HG02610 (cell line): ENCODE results near the gene TRAPPC3.
A peak's percentile ranks its signal among the peaks of the same experiment; 100 is the strongest.

Source experiments
- ATAC-seq: cut with Tn5 transposase; IDR thresholded peaks from one replicate; pipeline ENCODE4 v1.9.1; 2021; ENCODE audit warnings: mild to moderate bottlenecking, moderate library complexity; ENCODE audit not compliant: unreplicated experiment

Gene TRAPPC3

DNA sequence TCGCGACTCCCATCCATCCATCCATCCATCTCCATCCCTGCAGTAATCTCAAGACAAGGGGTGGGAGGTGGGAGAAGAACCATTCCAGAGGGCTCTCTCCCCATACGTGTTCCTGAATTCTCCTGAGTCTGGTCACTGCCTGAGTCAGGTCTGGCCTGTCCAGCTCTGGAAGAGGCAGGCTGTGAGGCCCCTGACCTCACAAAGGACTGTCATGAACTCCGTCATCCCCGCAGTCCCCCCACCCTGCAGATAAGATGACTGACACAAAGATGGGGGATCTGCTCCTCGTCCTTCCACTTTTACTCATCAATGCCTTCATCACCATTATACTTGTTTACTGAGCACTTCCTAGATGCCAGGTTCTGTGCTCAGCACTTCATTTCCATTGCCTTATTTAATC lies 5.0 kb upstream of the TRAPPC3 start:
- ATAC-seq, result no peak

- no peak for ATAC-seq
These were observed 4.2 kb upstream of the TRAPPC3 start for GRCh38 chr1:36153476-36153875.

- no peak for ATAC-seq
These were observed 2.5 kb upstream of the TRAPPC3 start for GRCh38 chr1:36151845-36152203.

DNA sequence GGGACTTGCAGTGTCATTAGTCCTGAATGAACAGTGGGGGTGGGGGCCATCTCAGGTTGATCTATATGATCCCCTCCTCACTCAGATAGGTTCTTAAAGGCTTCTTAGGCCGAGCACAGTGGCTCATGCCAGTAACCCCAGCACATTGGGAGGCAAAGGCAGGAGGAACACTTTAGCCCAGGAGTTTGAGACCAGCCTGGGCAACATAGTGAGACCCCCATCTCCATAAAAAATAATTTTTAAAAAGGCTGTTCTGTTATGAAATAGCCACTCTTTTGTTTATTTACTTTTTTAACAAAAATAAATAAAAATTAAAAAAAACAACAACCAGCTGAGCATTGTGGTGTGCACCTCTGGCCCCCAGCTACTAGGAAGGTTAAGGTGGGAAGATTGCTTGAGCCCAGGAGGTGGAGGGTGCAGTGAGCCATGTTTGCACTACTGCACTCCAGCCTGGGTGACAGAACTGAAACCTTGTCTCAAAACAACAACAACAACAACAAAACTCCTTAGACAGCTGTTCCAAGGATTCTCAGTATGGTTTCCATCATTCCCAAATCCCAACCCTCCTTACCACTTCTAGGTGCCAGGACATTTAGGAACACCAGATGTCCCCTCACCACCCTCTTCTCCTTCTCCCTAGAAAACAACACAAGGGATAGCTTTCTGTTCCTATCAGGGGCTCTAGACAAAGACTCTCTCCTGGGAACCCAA lies 2.0 kb upstream of the TRAPPC3 start:
- ATAC-seq, result no peak

- peak; percentile 52 for ATAC-seq
These were observed 1.2 kb upstream of the TRAPPC3 start for GRCh38 chr1:36150296-36151133.

- no peak for ATAC-seq
These were observed 648 bp upstream of the TRAPPC3 start for GRCh38 chr1:36149973-36150295.

GRCh38 chr1:36148821-36149236 lies 457 bp downstream of the TRAPPC3 start:
- ATAC-seq, result peak; percentile 4

- no peak for ATAC-seq
These were observed 4.9 kb downstream of the TRAPPC3 start for GRCh38 chr1:36144413-36144812.

DNA sequence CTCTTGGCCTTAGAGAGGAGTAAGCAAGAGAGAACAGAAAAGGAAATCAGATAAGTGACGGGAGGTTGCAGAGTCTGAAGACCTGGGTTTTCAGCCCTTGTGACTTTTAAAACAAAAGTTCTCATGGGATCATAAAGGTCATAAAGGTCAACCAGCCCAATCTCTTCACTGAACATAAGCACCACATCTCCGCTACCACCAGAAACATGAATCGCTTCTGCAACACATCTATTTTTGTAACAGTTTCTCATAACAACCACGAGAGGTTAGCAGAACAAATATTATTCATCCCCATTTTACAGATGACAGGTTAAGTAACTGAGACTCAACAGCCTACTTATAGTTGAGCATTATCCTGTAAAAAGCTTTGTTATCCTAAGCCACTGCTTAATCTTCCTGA lies 5.9 kb downstream of the TRAPPC3 start:
- ATAC-seq, result no peak

DNA sequence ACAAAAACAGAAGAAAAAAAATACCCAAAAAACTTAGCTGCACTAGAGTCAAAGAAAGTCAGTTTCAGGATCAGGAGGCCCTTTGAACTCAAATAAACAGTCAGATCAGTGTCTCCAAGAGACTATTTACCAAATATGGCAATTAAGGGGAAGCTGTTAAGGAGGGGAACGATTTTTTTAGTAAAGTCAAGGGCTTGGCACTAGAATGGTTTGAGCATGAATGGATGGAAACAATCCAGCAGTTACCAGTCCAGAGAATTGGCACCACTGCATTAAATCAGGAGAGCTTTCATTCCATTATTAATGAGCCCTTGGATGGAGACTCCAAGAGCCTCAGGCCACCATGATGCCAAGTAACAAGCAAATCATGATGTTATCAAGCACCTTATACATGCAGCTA lies 7.2 kb downstream of the TRAPPC3 start:
- no peak for ATAC-seq

DNA sequence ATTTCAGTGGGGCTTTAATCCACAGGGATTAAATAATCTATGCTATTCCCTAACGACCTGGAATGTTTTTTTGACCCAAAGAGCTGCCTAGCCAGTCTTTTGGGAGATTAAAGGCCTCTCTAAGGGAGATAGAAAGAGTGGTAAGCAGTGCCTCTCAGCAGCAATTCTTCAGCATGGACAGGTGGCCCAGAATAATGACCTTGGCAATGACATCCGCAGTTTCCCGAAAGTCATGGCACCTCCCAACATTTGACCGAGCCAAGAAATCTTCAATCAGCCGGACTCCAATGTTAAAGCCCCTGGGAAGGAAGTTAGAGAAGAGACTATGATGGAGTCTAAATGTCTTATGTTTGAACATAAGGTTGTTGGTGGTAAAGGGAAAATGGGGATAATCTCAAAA lies 9.8 kb downstream of the TRAPPC3 start:
- no peak for ATAC-seq

GRCh38 chr1:36137776-36138175 lies 11.5 kb downstream of the TRAPPC3 start:
- no peak for ATAC-seq

DNA sequence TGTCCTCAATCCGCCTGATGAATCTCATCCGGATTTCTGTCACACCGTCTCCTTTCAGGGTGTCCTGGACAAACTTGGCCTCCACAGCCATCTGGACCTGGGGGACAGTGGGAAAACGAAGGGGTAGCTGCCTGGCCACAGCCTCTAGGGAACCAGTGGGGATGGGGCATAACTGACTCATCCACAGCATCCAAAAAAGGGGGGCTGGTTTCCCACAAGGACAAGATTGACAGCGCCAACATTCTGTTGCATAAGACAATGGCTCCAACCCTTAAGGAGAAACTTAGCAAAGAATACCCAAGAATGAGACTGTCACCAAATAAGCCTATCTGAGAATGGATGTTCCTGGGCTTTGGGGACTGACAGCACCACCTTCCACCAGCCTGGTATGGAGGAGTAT lies 12.1 kb downstream of the TRAPPC3 start:
- no peak for ATAC-seq

DNA sequence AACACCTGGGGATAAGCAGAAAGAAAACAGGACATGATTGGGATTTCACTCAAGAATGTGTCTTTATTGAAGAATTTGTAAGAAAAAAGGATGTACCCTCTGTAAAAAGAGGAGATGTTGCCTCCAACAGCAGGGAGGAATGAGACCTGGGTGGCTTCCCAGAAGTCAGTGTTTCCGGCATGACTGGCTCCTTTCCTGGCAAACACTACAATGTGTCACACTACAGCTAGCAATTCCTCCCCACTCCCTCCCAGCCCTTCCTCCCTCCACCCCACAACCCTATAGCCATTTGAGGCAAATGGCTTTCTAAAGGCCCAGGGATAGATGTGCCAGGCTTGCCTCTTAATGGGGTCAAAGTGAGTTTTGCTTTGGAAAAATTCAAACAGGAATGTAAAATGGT lies 12.8 kb downstream of the TRAPPC3 start:
- no peak for ATAC-seq

- no peak for ATAC-seq
These were observed 13.5 kb downstream of the TRAPPC3 start for GRCh38 chr1:36135796-36136195.

DNA sequence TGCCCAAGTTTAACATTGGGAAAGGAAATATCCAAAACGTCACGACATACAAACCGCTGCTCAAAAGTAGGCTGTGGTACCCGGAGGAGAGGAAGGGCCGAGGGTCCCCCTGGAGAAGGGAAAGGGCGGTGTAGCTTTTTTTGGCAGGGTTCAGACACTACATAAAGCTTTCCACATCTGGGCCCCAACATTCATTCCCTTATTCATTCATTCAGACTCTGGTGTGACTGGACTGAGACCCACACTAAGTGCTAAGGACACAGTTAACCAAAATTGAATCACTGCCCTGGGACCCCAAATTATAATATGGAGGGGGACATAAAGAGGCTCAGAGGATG lies 14.0 kb downstream of the TRAPPC3 start:
- ATAC-seq, result no peak

GRCh38 chr1:36134505-36135329 lies 14.6 kb downstream of the TRAPPC3 start:
- ATAC-seq, result no peak

GRCh38 chr1:36134031-36134430 lies 15.3 kb downstream of the TRAPPC3 start:
- ATAC-seq, result no peak

GRCh38 chr1:36133484-36133883 lies 15.8 kb downstream of the TRAPPC3 start:
- ATAC-seq, result no peak

DNA sequence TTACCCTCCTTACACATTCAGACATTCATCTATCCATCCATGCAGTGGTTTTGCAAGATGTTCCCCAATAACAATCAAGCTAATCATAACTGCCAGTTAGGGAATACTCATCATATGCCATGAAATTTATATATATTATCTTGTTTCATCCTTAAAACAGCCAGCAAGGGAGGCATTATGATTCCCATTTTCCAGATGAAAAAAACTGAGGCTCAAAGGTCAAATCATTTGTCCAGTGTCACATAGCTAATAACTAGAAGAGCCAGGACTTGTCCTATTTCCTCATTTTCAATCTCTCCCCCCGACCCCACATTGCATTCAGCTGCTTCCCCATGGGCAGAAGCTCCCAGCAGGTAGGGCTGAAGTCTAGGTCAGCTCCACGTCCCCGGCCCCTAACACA lies 17.3 kb downstream of the TRAPPC3 start:
- no peak for ATAC-seq

DNA sequence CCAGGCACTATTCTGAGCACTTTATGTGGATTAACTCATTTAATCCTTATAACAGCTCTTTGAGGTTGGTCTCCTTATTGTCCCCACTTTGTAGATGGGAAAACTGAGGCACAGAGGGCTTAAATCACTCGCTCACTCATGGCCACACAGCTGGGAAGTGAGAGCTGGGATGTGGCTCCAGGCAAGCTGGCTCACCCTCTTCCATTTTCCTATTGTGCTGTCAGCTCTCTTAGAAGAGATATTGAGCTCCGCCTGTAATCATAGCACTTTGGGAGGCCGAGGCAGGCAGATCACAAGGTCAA lies 20.4 kb downstream of the TRAPPC3 start:
- no peak for ATAC-seq
